Esophagus muscularis mucosa (tissue), 3 donors: Measurements from ENCODE around the gene COX18.

Source experiments
- POLR2A ChIP-seq: fragments of 450-650 bp; IDR thresholded peaks from one replicate; pipeline ENCODE4 v1.6.1; 2017; ENCODE audit warnings: antibody characterized with exemption, moderate library complexity, mild to moderate bottlenecking, low read depth
- POLR2AphosphoS5 ChIP-seq, 2 donors: sonication (generic); formaldehyde crosslinking; IDR thresholded peaks; one replicate each; pipeline ENCODE4 v1.6.1; 2017; ENCODE audit warnings: antibody characterized with exemption in 2 of 2
- TF ChIP-seq, protein P1 (sequence below), 3 experiments: fragments of 200-600 bp in 2 of 3; fragments of 450-650 bp in 1 of 3; sonication (generic) in 2 of 3; IDR thresholded peaks; one replicate each; pipeline ENCODE4 v1.5.1; 2017 to 2019; ENCODE audit warnings: antibody characterized with exemption in 3 of 3, mild to moderate bottlenecking in 2 of 3, moderate library complexity in 1 of 3

GRCh38 chr4:73010789-73011628, 58.5 kb downstream of the COX18 start:
- TF ChIP-seq POLR2A: no peak
- TF ChIP-seq, protein P1, sequence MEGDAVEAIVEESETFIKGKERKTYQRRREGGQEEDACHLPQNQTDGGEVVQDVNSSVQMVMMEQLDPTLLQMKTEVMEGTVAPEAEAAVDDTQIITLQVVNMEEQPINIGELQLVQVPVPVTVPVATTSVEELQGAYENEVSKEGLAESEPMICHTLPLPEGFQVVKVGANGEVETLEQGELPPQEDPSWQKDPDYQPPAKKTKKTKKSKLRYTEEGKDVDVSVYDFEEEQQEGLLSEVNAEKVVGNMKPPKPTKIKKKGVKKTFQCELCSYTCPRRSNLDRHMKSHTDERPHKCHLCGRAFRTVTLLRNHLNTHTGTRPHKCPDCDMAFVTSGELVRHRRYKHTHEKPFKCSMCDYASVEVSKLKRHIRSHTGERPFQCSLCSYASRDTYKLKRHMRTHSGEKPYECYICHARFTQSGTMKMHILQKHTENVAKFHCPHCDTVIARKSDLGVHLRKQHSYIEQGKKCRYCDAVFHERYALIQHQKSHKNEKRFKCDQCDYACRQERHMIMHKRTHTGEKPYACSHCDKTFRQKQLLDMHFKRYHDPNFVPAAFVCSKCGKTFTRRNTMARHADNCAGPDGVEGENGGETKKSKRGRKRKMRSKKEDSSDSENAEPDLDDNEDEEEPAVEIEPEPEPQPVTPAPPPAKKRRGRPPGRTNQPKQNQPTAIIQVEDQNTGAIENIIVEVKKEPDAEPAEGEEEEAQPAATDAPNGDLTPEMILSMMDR (IDR thresholded peaks at IDR 0.05): no peak
- no peak for TF ChIP-seq POLR2AphosphoS5 (IDR thresholded peaks at IDR 0.05)
